ENCODE measurements around the gene ASB10.

ASB10 gene

DNA sequence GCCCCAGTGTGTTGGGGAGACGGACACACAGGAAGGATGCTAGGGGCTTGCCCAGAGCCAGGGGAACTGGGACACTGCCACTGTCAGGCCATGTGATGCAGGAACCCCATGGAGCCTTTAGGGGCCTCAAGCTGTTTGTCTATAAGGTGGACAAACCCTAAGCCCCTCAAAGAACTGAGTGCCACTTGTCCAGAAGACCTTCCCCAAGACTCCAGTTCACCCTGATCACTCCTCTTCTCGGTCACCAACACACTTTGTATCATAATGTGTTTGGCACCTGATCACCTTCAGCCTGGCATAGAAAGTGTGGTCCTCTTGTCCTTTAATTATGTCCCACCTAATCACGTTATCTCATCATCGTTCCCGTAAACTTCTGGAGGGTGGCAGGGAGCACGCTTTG lies 22.5 kb upstream of the ASB10 start:
- DNase-seq, result no peak

DNA sequence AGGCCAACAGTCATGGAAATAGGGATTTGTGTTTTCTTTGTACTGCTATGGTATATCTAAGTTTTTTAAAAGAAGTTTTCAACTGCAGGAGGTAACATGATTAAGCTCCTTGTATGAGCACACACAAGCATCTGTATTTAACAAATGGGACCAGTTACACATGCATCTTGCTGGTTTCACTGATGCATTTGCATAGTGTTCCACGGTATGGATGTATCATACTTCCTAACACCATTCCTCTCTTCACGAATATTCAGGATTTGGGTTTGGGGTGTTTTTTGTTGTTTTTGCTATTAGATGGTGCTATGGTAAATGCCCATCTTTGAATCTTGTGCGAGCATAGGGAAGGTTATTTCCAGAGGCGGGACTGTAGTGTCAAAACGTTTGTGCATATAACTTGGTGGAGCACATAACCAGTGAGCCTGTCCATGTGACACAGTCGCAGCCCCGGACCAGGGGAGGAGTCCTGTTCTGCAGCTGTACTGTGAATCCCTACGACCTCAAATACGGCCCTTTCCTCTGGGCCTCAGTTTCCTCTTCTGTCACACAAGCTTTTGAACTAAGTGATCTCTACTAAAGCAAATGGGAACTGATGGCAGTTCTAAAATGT lies 21.3 kb upstream of the ASB10 start:
- DNase-seq, result no peak

DNA sequence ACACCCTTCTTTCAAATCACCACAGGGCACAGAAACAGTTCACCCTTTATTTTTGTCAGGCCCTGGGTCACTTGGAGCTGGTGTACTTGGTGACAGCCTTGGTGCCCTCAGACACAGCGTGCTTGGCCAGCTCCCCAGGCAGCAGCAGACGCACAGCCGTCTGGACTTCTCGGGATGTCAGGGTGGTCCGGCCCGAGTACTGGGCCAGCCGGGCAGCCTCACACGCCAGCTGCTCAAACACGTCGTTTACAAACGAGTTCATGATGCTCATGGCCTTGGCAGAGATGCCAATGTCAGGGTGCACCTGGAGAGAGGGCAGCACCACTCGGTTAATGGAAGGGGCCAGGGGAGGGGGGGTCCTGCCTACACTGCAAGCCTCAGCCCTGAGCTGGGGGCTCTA lies 20.8 kb upstream of the ASB10 start:
- DNase-seq, result no peak

DNA sequence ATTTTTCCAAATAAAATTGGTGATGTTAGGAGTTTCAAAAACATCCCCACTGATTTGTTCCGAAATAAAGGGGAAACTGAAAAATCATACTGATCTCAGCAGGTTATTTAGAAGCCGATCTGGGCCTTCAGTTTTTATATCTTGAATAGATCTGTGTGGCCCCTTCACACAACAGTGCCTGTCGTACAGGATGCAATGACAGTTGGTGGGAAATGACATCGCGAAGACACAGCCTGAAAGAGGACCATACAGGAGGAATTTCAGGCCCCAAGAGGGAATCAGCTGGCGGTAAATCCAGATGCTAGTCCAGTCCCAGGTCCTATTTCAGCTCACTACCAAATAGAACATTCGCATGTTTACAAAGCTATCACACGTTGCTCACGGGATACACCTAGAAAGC lies 20.3 kb upstream of the ASB10 start:
- no peak for DNase-seq

DNA sequence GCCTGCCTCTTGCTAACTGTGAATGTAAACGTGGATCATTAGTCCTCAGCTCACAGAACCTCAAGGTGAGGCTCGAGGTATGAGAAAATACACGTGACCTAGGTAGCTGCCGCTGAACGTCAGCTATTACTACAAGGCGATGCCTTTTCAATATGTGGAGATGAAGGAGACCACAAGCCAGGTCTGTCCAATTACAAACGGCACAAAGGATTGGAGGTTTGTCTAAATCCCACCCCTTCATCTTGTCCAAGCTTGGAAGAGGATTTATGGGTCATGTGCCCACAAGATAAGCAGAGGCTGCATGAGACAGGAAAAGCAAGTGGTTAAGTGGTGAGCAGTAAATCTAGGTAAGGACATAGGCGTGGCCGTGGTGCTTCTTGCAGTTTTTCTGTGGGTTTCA lies 19.9 kb upstream of the ASB10 start:
- no peak for DNase-seq

DNA sequence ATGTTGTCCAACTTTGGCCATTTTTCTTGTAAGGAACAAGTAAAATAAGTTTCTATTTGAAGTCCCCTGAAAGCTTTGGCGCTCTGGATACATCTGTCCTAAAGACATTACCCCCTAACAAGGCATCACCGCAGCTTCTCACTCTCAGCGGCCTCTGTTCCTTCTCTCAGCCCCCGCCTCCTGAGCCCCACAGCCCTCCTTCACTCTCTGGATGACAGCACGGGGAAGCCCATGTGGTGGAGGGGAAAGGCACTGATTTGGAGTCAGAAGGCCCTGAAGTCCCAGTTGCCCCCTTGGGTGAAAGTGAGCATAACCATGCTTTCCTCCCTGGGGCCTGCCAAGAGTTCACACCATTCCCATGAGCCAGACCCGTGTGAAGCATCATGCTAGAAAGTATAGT lies 18.7 kb upstream of the ASB10 start:
- DNase-seq, result no peak

DNA sequence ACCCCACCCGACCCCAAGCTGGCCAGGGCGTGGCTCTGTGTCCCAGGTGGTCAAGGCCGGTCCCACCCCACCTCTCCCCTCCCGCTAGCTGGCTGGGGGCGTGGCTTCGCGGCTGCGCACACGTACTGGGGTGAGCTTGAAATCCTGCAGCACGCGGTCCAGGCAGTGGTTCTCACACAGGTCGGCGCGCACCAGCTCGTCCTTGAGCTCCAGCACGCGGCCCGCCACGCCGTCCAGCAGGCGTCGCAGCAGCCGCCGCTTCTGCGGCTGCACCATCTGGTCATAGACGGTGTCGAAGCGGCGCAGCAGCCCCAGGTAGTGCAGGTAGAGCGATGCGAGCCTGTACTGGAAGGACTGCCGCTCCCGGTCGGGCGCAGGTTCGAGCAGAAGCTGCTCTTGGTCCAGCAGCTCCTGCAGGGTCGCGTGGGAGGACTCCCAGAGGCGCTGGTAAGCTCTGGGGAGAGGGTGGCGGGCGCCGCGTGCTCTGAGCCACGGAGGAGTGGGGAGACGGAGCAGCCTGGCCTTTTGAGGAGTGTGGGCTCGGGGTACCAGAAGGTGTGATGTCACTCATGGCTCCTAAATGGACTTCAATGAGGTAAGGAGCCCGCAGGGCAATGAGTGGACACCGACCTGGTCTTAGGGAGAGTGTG lies 17.5 kb upstream of the ASB10 start:
- no peak for DNase-seq

DNA sequence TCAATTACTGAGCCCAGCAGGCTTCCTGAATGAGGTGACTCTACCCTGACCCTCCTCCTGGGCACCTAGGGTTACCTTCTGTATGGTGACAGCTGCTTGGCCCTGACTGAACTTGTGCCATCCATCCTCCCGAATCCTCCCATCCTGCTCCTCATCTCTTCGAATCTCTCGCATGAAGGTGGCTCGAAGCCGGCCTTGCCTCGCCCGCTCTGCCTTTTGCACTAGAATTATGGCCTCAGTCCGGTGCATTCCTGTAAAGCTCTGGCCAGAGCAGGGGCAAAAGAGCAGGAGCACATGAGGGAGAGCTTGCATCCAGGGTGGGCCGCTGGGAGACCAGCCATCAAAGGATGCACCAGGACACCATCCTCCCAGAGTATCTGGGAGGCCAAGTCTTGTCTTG lies 15.8 kb upstream of the ASB10 start:
- DNase-seq, result no peak

DNA sequence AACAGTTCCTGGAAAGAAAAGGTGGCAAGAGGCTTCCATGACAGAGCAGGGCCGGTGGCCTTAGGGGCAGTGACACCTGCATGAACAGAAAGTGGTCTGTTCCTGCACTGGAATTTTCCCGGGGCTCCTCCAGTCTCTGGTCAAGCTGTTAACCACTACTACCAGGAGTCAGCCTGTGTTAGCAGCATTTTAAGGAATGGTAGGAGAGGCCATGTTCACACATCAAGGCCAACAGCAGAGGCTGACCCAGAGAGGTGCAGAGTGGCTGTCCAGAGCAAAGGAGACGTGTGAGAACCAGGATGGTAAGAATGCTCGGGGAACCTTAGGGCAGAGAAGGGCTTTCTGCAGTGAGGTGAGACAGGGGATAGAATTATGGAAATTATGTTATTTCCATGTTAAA lies 14.7 kb upstream of the ASB10 start:
- no peak for DNase-seq

DNA sequence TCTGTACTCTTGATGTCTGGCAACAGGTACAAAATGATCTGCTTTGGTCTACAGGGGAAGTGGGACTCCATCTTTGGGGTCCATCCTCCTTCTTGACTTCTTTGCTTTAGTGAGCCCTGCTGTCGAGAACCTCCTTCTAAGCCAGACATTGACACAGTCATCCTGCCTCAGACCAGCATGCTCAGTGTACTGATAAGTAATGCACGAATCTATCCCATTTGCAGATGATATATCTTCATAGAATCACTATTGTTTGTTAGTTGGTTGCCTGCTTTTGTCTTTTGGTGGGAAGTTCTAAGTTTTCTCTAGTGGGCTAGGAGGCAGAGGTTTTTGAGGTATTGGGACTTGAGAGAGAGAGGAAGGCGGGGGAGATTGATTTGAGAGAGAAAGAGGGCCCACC lies 14.3 kb upstream of the ASB10 start:
- DNase-seq, result no peak

DNA sequence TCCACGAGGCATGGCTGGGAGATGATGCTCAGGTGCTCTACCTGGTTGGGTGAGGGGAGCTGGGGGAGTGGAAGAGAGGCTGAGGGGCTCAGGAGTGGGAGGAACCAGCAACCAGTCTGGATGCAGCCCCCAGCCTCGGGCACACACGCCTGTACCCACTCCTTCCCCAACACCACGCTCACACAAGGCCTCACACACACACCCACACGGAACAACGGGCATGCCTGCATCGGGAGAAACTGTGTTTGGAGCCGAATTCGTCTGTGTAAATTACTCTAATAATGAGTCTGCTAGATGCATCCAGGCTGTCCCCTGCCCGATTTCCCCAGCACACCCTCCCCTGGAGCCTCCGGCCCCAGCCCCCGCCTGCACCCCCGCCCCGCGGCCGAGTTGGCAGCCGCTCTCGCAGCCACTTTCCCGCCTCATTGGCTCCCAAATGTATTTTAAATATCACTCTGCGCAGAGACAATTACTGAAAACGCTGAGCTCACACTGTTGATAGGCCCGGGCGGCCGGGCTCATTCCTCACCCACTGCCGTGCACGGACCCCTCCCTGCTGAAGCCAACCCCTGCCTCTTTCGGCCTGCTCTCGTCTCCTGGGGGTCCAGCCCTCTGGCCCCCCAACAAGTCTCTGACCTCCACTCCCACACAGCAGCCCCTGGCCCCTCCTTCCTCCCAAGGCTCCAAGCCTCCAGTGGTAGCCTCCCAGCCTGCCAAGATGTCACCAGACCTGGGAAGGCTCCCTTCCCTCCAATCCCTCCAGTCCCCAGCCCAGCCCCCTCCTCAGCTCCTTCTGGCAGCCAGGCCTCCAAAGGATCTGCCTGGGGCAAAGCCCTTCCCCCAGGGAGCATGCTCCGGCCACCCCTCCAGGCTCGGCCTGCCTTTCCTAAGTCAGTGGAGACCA lies 12.1 kb upstream of the ASB10 start:
- no peak for DNase-seq

DNA sequence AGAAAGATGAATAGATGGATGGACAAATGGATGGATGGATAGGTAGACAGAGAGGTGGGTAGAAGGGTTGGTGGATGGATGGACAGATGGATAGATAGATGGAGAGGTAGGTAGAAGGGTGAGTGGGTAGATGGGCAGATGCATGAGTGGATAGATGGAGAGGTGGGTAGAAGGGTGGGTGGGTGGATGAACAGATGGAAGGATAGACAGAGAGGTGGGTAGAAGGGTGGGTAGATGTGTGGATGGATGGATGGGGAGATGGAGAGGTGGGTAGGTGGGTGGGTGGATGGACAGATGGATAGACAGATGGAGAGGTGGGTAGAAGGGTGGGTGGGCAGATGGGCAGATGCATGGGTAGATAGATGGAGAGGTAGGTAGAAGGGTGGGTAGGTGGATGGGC lies 10.9 kb upstream of the ASB10 start:
- no peak for DNase-seq

DNA sequence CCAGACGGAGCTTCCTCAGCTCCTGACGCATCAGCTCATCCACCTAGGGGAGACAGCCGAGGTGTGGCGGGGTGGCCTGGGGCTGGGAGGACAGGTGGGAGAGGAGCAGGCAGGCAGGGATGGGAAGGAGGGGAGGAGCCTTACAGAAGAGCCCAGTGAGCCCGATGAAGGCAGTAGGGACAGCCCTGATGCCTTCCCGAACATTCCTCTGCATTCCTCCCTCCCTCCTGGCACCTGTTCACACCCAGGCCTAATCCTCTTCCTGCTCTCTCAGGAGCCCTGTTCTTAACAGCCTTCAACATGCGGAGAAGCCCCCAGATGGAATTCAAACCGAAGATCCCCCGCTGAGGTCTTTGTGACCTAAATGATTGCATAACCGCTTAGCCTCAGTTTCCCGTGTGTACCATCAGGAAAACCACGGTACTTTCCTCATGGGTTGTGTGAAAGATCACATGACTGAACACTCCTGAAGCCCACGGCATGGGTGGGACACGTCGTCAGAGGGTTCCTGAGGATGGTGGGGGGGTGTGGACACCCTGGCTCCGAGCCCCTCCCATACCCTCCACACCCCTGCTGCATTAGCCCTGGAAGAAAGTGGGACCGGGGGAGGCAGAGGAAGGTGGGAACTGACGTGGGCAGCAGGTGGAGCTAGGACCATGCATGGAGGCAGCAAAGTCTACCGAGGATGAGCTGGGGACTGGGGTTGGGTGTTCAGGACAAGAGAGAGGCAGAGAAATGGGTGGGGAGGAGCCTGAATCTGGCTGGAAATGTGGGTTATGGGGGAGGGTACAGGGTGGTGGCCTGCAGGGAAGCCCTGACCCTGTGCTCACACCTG lies 8.8 kb upstream of the ASB10 start:
- no peak for DNase-seq

DNA sequence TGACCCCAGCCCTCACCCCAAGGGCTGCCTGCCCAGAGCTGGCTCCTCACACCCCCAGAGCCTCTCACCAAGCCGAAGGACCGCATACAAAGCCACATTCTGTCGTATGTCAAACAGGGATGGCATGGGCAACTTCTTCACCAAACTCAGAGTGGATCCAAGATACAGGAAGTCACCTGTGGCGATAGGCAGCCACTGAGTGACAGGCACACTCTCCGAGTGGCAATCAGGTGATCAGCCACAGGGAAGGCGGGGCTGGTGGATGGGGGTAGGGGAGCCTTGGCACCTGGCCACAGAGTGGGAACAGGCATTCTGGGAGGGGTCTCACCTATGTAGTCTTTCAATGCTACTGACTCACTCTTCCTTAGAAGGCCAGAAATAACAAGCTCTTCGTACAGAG lies 7.1 kb upstream of the ASB10 start:
- no peak for DNase-seq

DNA sequence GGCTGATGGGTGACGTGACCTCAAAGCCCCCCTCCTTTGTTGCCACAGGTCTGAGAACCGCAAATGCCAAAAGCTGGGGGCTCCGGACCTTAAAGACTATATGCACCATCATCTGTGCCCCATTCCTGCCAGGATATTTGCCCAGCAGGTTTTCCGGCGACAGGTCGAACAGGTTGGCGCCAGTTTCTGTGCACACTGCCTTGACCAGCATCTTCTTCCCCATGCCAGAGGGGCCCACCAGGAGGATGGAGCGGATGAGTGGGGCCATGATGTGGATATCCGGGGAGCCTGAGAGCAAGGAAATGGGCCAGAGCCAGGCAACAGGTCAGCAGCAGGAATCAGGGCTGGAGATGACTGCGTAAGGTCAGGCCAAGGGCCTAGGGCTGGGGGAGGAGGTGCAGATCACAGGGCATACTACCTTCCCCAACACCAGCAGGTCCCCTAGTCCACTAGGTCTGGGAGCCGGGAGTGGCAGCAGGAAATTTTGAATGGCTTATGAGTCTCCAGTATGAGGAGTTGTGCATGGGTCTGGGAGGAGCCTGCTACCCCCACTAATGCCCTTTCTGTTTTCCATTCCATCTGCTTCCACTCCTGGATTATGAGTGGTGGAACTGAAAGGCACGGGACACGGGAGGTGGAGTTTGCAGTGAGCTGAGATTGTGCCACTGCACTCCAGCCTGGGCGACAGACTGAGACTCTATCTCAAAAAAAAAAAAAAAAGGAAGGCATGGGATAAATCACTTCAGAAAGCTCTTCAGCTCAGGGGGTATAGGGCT lies 6.3 kb upstream of the ASB10 start:
- DNase-seq, result no peak

DNA sequence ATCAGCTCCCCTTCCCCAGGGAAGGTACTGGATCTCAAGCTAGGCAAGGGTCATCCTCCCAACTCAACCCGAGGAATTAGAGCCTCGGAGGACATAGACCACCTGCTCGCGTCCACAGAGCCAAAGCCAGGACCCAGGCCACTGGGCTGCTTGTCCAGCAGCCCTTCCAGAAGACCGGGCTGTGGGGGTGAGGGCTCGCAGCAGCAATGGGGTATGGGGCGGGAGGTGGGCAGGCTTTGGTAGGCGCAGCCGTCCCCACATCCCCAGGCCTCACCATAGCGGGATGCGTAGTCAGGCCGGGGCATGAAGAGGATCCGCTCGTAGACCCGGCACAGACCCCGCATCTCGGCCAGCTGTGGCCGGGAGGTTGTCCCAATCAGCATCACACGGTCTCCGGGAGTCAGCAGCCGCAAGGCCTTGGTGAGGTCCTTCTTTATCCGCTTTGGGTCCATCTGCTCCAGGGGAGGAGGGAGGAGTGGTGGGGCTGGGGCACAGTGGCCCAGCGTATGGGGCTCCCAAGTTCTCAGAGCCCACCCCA lies 5.0 kb upstream of the ASB10 start:
- no peak for DNase-seq

DNA sequence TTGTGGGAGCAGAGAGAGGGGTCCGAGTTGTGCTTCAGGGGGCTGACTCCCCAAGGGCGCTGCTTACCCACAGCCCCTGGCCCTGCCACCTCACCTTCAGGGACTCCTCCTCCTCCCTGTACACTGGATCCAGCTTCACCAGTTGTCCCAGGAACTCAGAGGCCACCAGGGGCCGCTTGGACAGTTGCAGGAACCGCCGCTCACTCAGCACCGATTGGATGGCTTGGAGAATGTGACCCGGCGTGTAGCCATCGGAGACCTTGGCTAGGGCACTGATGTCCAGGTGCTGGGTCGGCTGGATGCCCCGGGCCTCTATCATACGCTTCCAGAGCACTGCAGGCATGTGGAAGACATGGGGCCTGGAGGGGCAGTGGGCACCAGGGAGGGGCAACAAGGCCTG lies 4.5 kb upstream of the ASB10 start:
- DNase-seq, result no peak

DNA sequence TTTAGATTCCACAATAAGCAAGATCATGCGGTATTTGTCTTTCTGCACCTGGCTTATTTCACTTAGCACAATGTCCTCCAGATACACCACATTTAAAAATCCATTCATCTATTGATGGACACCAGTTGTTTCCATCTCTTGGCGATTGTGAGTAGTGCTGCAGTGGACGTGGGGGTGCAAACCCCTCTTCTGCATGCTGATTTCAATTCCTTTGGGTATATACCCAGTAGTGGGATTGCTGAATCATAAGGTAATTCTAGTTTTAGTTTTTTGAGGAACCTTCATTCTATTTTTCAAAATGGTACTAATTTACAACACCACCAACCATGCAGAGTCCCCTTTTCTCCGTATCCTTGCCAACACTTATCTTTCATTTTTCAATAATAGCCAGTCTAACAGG lies 2.0 kb upstream of the ASB10 start:
- no peak for DNase-seq

DNA sequence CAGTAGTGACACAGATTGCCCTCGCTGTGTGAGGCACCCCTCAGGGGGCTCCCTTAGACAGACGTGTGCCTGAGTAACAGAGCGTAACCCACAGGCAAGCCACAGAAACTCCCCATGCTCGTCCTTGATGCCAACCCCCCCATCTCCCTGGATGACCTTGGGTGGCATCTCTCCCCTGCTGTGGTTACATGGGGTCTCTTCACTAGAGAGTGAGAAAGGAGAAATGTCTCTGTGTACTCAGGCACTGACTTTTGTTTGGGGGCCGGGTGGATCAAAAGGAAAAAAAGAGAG lies 1.1 kb upstream of the ASB10 start:
- no peak for DNase-seq

DNA sequence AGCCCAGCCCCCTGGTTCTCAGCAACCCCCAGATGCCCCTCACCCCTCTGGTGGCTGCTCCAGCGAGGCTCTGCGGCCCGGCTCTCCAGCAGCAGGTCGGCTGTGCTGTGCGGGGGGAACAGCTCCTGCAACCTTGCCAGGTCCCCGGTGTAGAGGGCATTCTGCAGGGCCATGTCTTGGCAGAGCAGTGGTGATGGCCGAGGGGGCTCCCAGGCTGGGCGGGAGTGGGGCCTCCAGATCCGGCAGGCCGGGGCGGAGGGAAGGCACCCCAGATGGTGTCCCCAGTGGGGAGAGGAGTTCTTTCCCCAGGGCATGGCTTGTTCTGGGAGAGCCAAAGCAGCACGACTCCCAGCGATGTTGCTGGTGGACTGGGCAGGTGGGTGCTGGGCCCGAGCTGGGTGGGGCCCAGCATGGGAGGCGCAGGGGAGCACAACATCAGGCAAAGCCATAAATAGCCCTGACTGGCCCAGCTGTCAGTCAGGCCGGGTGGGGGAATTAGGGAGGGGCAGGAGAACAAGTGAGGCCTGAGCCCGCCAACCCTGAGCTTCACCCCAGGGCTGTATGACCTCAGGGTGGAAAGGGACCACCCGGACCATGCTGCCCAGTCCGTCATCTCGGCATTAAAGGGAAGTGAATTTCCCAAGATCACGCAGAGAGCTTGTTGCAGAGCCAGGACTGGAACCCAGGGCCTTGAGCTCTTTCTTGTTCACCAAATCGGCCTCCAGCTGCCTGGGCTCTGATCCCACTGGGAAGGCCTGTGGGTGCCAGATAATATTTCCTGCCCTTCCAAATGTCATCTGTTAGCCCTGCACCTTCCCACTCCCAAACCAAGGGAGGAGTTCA lies 580 bp upstream of the ASB10 start:
- DNase-seq, result no peak

Measured in NCI-H2029 (cell line).